Mesendoderm (in vitro differentiated cells): Measurements from ENCODE around the gene PRSS22.

Experiments used
- DNase-seq: peaks from one replicate; pipeline ENCODE4 v3.0.0; 2013
- H2AK5ac ChIP-seq: 2 replicates; pipeline ENCODE4 v1.6.1; 2013; ENCODE audit warnings: low read length, inconsistent platforms
- H2BK120ac ChIP-seq: 2 replicates; pipeline ENCODE4 v1.6.1; 2013; ENCODE audit warnings: low read depth, mild to moderate bottlenecking, low read length, moderate library complexity, mixed read lengths
- H2BK15ac ChIP-seq: replicated peaks from 2 replicates; pipeline ENCODE4 v1.6.1; 2013; ENCODE audit warnings: low read depth, mild to moderate bottlenecking, moderate library complexity
- H2BK5ac ChIP-seq: 2 replicates; pipeline ENCODE4 v1.6.1; 2013; ENCODE audit warnings: low read length, inconsistent platforms
- H3K18ac ChIP-seq: 2 replicates; pipeline ENCODE4 v1.6.1; 2013; ENCODE audit warnings: mild to moderate bottlenecking, low read length, mixed read lengths
- H3K23ac ChIP-seq: one replicate; pipeline ENCODE4 v1.6.1; 2013; ENCODE audit warnings: low read length
- H3K27ac ChIP-seq: 2 replicates; pipeline ENCODE4 v1.5.1; 2013; ENCODE audit warnings: low read depth, mild to moderate bottlenecking, inconsistent platforms, low read length, moderate library complexity
- H3K27me3 ChIP-seq: 2 replicates; pipeline ENCODE4 v1.6.1; 2013; ENCODE audit warnings: low read length, control low read depth, mild to moderate bottlenecking, inconsistent platforms; ENCODE audit not compliant: insufficient read depth, poor library complexity
- H3K36me3 ChIP-seq: 2 replicates; pipeline ENCODE4 v1.6.1; 2013; ENCODE audit warnings: low read length, inconsistent platforms; ENCODE audit not compliant: control insufficient read depth, insufficient read depth
- H3K4ac ChIP-seq: one replicate; pipeline ENCODE4 v1.6.1; 2013; ENCODE audit warnings: low read depth, mild to moderate bottlenecking, low read length, moderate library complexity
- H3K4me1 ChIP-seq: 2 replicates; pipeline ENCODE4 v1.6.1; 2013; ENCODE audit warnings: low read depth, low read length, inconsistent platforms; ENCODE audit not compliant: control insufficient read depth
- H3K4me2 ChIP-seq: 2 replicates; pipeline ENCODE4 v1.6.1; 2013; ENCODE audit warnings: low read length
- H3K4me3 ChIP-seq: 2 replicates; pipeline ENCODE4 v1.5.1; 2013; ENCODE audit warnings: mild to moderate bottlenecking, low read length
- H3K56ac ChIP-seq: one replicate; pipeline ENCODE4 v1.6.1; 2013; ENCODE audit warnings: low read length
- H3K79me1 ChIP-seq: 2 replicates; pipeline ENCODE4 v1.6.1; 2013; ENCODE audit warnings: low read length, inconsistent platforms
- H3K79me2 ChIP-seq: 2 replicates; pipeline ENCODE4 v1.6.1; 2013; ENCODE audit warnings: mild to moderate bottlenecking, low read length; ENCODE audit not compliant: control insufficient read depth, insufficient read depth
- H3K9ac ChIP-seq: 2 replicates; pipeline ENCODE4 v1.6.1; 2013; ENCODE audit warnings: low read length, inconsistent platforms
- H4K5ac ChIP-seq: one replicate; pipeline ENCODE4 v1.6.1; 2013; ENCODE audit warnings: low read length
- H4K8ac ChIP-seq: one replicate; pipeline ENCODE4 v1.6.1; 2013; ENCODE audit warnings: low read depth, mild to moderate bottlenecking, control low read depth, low read length, moderate library complexity
- WGBS: extraction: QIAGEN DNeasy Blood & Tissue Kit; methylation state at CpG from one replicate; pipeline ENCODE4 v1.1.7; 2013; ENCODE audit warnings: low lambda C conversion rate, missing lambda C conversion rate; ENCODE audit not compliant: insufficient coverage; ENCODE audit errors: extremely low coverage; 5-methylcytosine and 5-hydroxymethylcytosine counted together

Gene PRSS22

DNA sequence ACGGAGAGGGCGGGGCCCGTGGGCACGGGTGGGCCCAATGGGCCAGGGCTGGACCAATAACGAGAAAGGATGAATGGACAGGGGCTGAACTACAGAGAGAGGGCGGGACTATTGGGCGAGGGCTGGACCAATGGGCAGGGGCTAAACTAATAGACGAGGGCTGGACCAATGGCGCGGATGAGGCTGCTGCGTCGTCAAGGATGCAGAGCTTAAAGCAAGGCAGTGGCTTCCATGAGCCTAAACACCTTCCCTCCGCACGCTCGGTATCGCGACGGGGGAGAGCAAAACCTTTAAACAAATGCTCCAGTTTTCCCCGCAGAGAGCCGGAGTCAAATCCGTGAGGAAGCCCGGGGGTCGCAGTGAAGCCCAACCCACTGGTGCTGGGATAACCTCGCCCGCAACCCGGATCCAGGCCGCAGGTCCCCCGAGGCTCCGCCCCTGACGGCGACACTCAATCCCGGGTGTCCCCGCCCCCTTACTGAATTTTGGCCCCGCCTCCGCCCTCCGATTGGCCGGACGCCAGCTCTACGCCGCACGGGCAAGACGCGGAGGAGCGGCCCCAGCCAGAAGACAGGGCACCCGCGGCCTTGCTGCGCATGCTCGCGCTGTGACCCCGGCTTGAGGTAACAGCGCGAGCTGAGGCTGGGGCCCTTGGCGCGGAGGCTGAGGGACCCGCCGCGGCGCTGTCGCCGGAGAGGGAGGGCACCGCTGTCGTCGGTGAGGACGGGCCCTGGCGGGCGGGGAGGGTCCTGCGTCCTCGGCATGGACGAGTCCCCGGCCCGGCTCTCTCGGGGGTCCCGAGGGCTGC, 24.9 kb upstream of the PRSS22 start, which contains the start of gene FLYWCH2:
Gene FLYWCH2, plus strand, starts transcription at position 566 of the 808 bp plus-strand sequence. CDS start 13,235 bp downstream, outside the sequence.
- no CpG with 5 or more reads among the region's 73 CpGs for WGBS
- Histone ChIP-seq H3K27ac (peak within 1 kb of the TSS; percentile 6), H3K23ac (no peak within 1 kb of the TSS), H3K4me3 (peak within 1 kb of the TSS; percentile 67), H4K8ac (no peak within 1 kb of the TSS), H2AK5ac (no peak within 1 kb of the TSS), H3K9ac (peak within 1 kb of the TSS; percentile 90), H3K4ac (no peak within 1 kb of the TSS), H2BK5ac (no peak within 1 kb of the TSS), H2BK15ac (no peak within 1 kb of the TSS), H3K79me1 (no peaks in the 10 kb centered on the region), H4K5ac (no peak within 1 kb of the TSS), H2BK120ac (no peak within 1 kb of the TSS), H3K79me2 (no peaks in the 10 kb centered on the region), H3K36me3 (no peaks in the 10 kb centered on the region), H3K4me2 (peak within 1 kb of the TSS; percentile 79), H3K27me3 (no peaks in the 10 kb centered on the region), H3K4me1 (no peaks in the 10 kb centered on the region), H3K18ac (no peak within 1 kb of the TSS), H3K56ac (peak within 1 kb of the TSS; percentile 95)
- peak; percentile 99 for DNase-seq

DNA sequence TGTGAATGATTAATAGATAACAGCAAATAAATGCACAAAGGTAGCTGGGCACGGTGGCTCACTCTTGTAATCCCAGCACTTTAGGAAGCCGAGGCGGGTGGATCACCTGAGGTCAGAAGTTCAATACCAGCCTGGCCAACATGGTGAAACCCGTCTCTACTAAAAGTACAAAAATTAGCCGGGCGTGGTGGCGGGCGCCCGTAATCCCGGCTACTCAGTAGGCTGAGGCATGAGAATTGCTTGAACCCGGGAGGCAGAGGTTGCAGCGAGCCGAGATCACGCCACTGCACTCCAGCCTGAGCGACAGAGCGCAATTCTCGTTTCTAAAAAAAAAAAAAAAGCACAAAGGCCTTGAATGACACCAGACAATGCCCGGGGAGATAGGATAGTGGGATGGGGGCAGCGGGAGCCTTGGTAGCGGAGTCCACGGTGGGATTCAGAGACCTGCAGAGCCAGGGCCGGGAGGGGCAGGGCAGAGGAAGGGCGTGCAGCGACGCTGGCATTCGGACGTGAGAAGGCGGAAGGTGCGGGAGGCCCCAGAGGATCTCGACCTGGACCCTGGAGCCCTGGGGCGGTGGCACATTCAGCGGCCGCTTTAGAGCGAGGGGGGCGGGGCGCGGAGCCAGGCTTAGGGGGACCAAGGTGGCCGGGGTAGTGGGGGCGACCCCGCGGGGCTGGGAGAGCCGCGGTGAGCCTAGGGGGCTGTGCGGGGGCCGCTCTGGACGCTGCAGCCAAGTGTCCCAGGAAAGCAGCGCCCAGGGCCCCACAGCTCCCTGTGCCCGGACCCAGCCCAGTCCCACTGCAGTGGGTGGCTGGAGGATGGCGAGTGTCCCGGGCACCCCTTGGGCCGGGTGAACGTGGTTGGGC, 24.0 kb upstream of the PRSS22 start:
- Histone ChIP-seq H2AK5ac (no peak overlapping the region), H4K5ac (no peak overlapping the region), H3K36me3 (no peaks in the 10 kb centered on the region), H3K4ac (no peak overlapping the region), H4K8ac (no peak overlapping the region), H3K56ac (peak overlapping the region; percentile 81), H2BK15ac (no peak overlapping the region), H3K23ac (no peak overlapping the region), H3K4me3 (peak overlapping the region; percentile 50), H3K79me1 (no peaks in the 10 kb centered on the region), H3K9ac (peak overlapping the region; percentile 63), H3K4me1 (no peaks in the 10 kb centered on the region), H3K79me2 (no peaks in the 10 kb centered on the region), H3K27me3 (no peaks in the 10 kb centered on the region), H3K4me2 (peak overlapping the region; percentile 79), H2BK120ac (no peak overlapping the region), H3K18ac (no peak overlapping the region), H2BK5ac (no peak overlapping the region), H3K27ac (no peak overlapping the region)
- no CpG with 5 or more reads among the region's 52 CpGs for whole genome bisulfite sequencing
- no peak for DNase-seq

DNA sequence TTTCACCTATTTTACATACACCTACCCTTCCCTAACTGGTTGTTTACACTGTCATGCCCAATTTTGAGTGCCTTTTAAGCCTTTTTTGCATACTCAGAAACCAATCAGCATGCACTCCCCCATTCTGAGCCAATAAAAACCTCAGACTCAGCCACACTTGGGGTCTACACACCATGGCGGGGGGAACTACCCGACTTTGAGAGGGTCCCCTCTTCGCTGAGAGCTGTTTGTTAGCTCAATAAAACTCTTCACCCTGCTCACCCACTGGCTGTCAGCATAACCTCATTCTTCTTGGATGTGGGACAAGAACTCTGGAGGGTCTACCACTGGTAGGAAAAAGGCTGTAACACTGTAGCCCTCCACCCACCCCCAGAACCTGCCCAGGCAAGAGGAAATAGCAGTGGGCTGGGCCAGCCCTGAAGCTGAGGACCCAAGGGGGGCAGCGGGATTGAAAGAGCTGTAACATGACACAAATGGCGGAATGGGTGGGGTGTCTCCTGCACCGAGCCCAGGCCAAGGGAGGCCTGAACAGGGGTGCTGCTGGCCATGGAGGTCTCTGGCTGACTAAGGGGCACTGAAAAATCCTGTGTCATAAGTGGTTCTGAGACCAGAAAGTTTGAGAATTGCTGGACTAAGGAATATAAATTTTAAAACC, 22.0 kb upstream of the PRSS22 start:
- no peaks in the 10 kb centered on the region for H3K36me3 ChIP-seq
- no peak overlapping the region for H2AK5ac ChIP-seq
- no peak overlapping the region for H3K56ac ChIP-seq
- no peak overlapping the region for H3K4ac ChIP-seq
- no peaks in the 10 kb centered on the region for H3K4me1 ChIP-seq
- H2BK15ac ChIP-seq = no peak overlapping the region
- no peak overlapping the region for H3K27ac ChIP-seq
- H4K5ac ChIP-seq = no peak overlapping the region
- H3K4me2 ChIP-seq = no peak overlapping the region
- H3K9ac ChIP-seq = no peak overlapping the region
- no peak overlapping the region for H2BK120ac ChIP-seq
- no peak overlapping the region for H2BK5ac ChIP-seq
- no peak overlapping the region for H3K4me3 ChIP-seq
- no peak for DNase-seq
- H4K8ac ChIP-seq = no peak overlapping the region
- no peaks in the 10 kb centered on the region for H3K27me3 ChIP-seq
- no peak overlapping the region for H3K23ac ChIP-seq
- no peaks in the 10 kb centered on the region for H3K79me1 ChIP-seq
- H3K18ac ChIP-seq = no peak overlapping the region
- no peaks in the 10 kb centered on the region for H3K79me2 ChIP-seq
- WGBS = no CpG with 5 or more reads among the region's 6 CpGs

DNA sequence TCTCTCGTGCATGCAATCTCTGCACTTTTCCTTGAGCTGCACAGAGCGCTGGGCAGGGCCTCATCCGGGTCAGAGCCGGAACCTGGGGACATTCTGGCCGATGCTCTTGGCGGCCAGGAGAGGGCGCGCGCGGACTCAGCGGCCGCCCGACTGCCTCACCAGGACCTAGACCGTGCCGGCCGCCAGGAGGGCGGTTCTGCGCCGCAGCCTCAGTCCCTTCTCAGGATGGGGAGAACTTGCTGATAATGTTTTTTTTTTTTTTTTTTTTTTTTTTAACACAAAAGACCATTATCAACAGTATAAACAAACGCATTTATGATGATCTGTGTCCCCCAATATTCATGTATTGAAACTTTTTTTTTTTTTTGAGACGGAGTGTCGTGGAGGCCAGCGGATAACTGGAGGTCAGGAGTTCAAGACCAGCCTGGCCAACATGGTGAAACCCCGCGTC, 17.0 kb upstream of the PRSS22 start:
- Histone ChIP-seq H3K79me1 (no peaks in the 10 kb centered on the region), H4K8ac (no peak overlapping the region), H3K36me3 (no peaks in the 10 kb centered on the region), H2BK120ac (no peak overlapping the region), H2AK5ac (no peak overlapping the region), H3K27me3 (no peaks in the 10 kb centered on the region), H3K27ac (no peak overlapping the region), H3K4me1 (no peaks in the 10 kb centered on the region), H3K79me2 (no peaks in the 10 kb centered on the region), H3K4ac (no peak overlapping the region), H2BK15ac (no peak overlapping the region), H3K18ac (no peak overlapping the region), H3K23ac (no peak overlapping the region), H3K56ac (no peak overlapping the region), H3K9ac (no peak overlapping the region), H4K5ac (no peak overlapping the region), H2BK5ac (no peak overlapping the region), H3K4me2 (no peak overlapping the region), H3K4me3 (no peak overlapping the region)
- WGBS = no CpG with 5 or more reads among the region's 25 CpGs
- DNase-seq = peak; percentile 82

DNA sequence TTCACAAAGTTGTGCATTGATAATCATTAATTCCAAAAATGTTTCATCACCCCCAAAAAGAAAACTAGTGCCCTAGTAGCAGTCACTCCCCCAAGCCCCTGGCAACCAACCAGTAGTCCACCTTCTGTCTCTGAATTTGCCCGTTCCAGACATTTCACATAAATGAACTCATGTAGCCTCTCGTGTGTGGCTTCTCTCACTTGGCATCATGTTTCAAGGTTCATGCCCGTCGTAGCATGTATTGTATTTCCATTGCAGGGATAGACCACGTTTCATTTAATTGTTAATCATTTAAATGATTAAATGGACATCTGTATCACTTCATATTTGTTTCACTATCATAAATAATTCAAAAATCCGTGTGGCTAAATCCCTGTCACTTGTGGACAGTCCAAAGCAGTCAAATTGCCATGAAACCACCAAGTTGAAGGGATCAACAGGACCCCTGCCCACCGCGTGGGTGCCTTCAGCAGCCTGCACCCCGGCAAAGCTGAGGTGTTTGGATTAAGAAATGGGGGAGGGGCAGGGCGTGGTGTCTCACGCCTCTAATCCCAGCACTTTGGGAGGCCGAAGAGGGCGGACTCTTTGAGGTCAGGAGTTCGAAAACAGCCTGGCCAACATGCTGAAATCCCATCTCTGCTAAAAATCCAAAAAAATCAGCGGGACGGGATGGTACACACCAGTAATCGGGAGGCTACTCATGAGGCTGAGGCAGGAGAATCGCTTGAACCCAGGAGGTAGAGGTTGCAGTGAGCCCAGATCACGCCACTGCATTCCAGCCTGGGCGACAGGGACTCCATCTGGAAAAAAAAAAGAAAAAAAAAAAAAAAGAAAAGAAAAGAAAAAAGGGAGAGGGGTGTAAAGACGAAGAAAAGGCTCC, 16.3 kb upstream of the PRSS22 start:
- no peak overlapping the region for H3K4me3 ChIP-seq
- no peak overlapping the region for H3K18ac ChIP-seq
- H2BK5ac ChIP-seq = no peak overlapping the region
- H3K27ac ChIP-seq = no peak overlapping the region
- H4K8ac ChIP-seq = no peak overlapping the region
- H2BK120ac ChIP-seq = no peak overlapping the region
- no peaks in the 10 kb centered on the region for H3K79me2 ChIP-seq
- no peak overlapping the region for H2BK15ac ChIP-seq
- H3K36me3 ChIP-seq = no peaks in the 10 kb centered on the region
- no peaks in the 10 kb centered on the region for H3K27me3 ChIP-seq
- no peak overlapping the region for H3K23ac ChIP-seq
- no peaks in the 10 kb centered on the region for H3K4me1 ChIP-seq
- no peaks in the 10 kb centered on the region for H3K79me1 ChIP-seq
- no peak overlapping the region for H4K5ac ChIP-seq
- no peak overlapping the region for H2AK5ac ChIP-seq
- no peak overlapping the region for H3K4ac ChIP-seq
- no peak overlapping the region for H3K9ac ChIP-seq
- DNase-seq = no peak
- no CpG with 5 or more reads among the region's 21 CpGs for WGBS
- H3K4me2 ChIP-seq = no peak overlapping the region
- no peak overlapping the region for H3K56ac ChIP-seq
